HepG2 (cell line): ENCODE results near the gene PTPRD.

Experiments used
- ARNT2 ChIP-seq: sonication (generic); formaldehyde crosslinking; IDR thresholded peaks from 2 replicates; pipeline ENCODE4 v1.8.0; 2022; ENCODE audit warnings: mild to moderate bottlenecking, low read depth, missing genetic modification reagents, moderate library complexity
- CTCF ChIP-seq: sonication (generic); formaldehyde crosslinking; IDR thresholded peaks from 2 replicates; pipeline ENCODE4 v1.5.0; 2020; ENCODE audit warnings: mild to moderate bottlenecking, missing genetic modification reagents, moderate library complexity
- KLF13 ChIP-seq: sonication (generic); formaldehyde crosslinking; IDR thresholded peaks from 2 replicates; pipeline ENCODE4 v1.4.0; 2020; ENCODE audit warnings: mild to moderate bottlenecking, missing genetic modification reagents
- POLR2A ChIP-seq, 2 experiments: IDR thresholded peaks; 2 replicates each; pipeline ENCODE4 v1.6.1; 2011; ENCODE audit warnings: low read depth in 2 of 2, low read length in 2 of 2, mild to moderate bottlenecking in 1 of 2, moderate library complexity in 1 of 2; ENCODE audit not compliant: insufficient read depth in 1 of 2

- TF ChIP-seq POLR2A (IDR thresholded peaks at IDR 0.05; ENCODE audit: insufficient read depth in 1 of 2, low read depth in 2 of 2, low read length in 2 of 2) = no peak
- no peak for TF ChIP-seq KLF13 (CRISPR knock-in tag)
- no peak for TF ChIP-seq CTCF (CRISPR knock-in tag)
- no peak for TF ChIP-seq ARNT2 (CRISPR knock-in tag)
Observed at GRCh38 chr9:10604927-10605326, 7.9 kb downstream of the PTPRD start.
